ENCODE measurements around the gene FRAS1. TPM values are rescaled to one million over a fixed set of nuclear protein-coding genes. Genes with fewer than 3 reads are reported as not detected.

The FRAS1 gene
- total RNA-seq, 1 experiment from 2014 or later: 0.23 TPM

- Histone ChIP-seq H3K27me3 (ENCODE audit: control insufficient read depth, insufficient read depth, low read length) (no peaks in the 10 kb centered on the region), H3K36me3 (ENCODE audit: control insufficient read depth, insufficient read depth, low read length) (no peaks in the 10 kb centered on the region), H3K4me3 (ENCODE audit: low read depth in 2 of 2, low read length in 2 of 2) (no peak overlapping the region), H3K27ac (ENCODE audit: low read length) (no peak overlapping the region), H3K9me3 (ENCODE audit: control insufficient read depth, insufficient read depth, low read depth, low read length) (no peaks in the 10 kb centered on the region), H3K4me1 (ENCODE audit: control insufficient read depth, insufficient read depth, low read length) (no peaks in the 10 kb centered on the region)
- in situ Hi-C loops (cut with HindIII; ENCODE audit: low pct_unique_long_range_greater_than_20kb, low sequenced_read_pairs) (no loop called here), intact Hi-C loops (cut with micrococcal nuclease; ENCODE audit: unreplicated experiment) (no loop called here)
- no TSS peak for BruUV-seq (replicated peaks)
- ATAC-seq (no peak), DNase-seq (ENCODE audit: low read depth, low spot score) (no peak)
- ChIA-PET POLR2A (no interaction called here), CTCF (no interaction called here)
- no peak for TF ChIP-seq CTCF (IDR thresholded peaks at IDR 0.05)
- TF ChIP-seq SIN3A (IDR thresholded peaks at IDR 0.05; ENCODE audit: borderline replicate concordance, insufficient read depth, low read depth, low read length): no peak
- no peak for TF ChIP-seq REST (IDR thresholded peaks at IDR 0.05; ENCODE audit: insufficient read depth in 1 of 2, low read depth in 2 of 2, low read length in 1 of 2)
- TF ChIP-seq POLR2AphosphoS5 (IDR thresholded peaks at IDR 0.05; ENCODE audit: low read depth, low read length): no peak
- TF ChIP-seq TCF7L2 (IDR thresholded peaks at IDR 0.05; ENCODE audit: low read depth, low read length): no peak
Measured at GRCh38 chr4:78033861-78034260, 23.3 kb upstream of the FRAS1 start.

- in situ Hi-C loops (cut with HindIII; ENCODE audit: low pct_unique_long_range_greater_than_20kb, low sequenced_read_pairs) (no loop called here), intact Hi-C loops (cut with micrococcal nuclease; ENCODE audit: unreplicated experiment) (no loop called here)
- POLR2A ChIA-PET: no interaction called here
- DNase-seq (ENCODE audit: low read depth, low spot score): no peak
- Histone ChIP-seq H3K4me3 (ENCODE audit: low read depth in 2 of 2, low read length in 2 of 2) (no peak overlapping the region), H3K36me3 (ENCODE audit: control insufficient read depth, insufficient read depth, low read length) (no peaks in the 10 kb centered on the region), H3K4me1 (ENCODE audit: control insufficient read depth, insufficient read depth, low read length) (no peaks in the 10 kb centered on the region), H3K27me3 (ENCODE audit: control insufficient read depth, insufficient read depth, low read length) (no peaks in the 10 kb centered on the region), H3K27ac (ENCODE audit: low read length) (no peak overlapping the region), H3K9me3 (ENCODE audit: control insufficient read depth, insufficient read depth, low read depth, low read length) (no peaks in the 10 kb centered on the region)
- ATAC-seq: no peak
- TF ChIP-seq REST (IDR thresholded peaks at IDR 0.05; ENCODE audit: insufficient read depth in 1 of 2, low read depth in 2 of 2, low read length in 1 of 2): no peak
- TF ChIP-seq TCF7L2 (IDR thresholded peaks at IDR 0.05; ENCODE audit: low read depth, low read length): no peak
- TF ChIP-seq SIN3A (IDR thresholded peaks at IDR 0.05; ENCODE audit: borderline replicate concordance, insufficient read depth, low read depth, low read length): no peak
- TF ChIP-seq POLR2AphosphoS5 (IDR thresholded peaks at IDR 0.05; ENCODE audit: low read depth, low read length): no peak
- no peak for TF ChIP-seq CTCF (IDR thresholded peaks at IDR 0.05)
- CTCF ChIA-PET: no interaction called here
- BruUV-seq (replicated peaks): no TSS peak
Measured at GRCh38 chr4:78038704-78039103, 18.4 kb upstream of the FRAS1 start.

Data from Panc1 (cell line).